A549 (cell line): ENCODE data around the gene TMOD1. TPM values are rescaled to one million over a fixed set of nuclear protein-coding genes. Genes with fewer than 3 reads are reported as not detected.
"Not testable (repeated sequence)": the region's sequence is repeated elsewhere in the genome, so short reads cannot be mapped to it uniquely, and the experiment has no call there.

Experiments used
- ATAC-seq, 2 experiments: fragments of 200-7000 bp in 1 of 2; fragments of >200 bp in 1 of 2; cut with Nextera tagmentation in 1 of 2; cut with Tn5 transposase in 1 of 2; 3 replicates each; pipeline versions ENCODE4 v1.8.0 to v1.9.1; 2018 to 2020; ENCODE audit warnings: mild to moderate bottlenecking in 1 of 2, moderate library complexity in 1 of 2
- CTCF ChIA-PET: fragments of 300-600 bp; sonication (Branson Sonifier 250); formaldehyde crosslinking; extraction: SDS; loops from one replicate; lab custom pipeline; 2021; ENCODE audit warnings: antibody characterized with exemption, inconsistent platforms; lab: Yijun Ruan, JAX
- POLR2A ChIA-PET: fragments of 350-600 bp; formaldehyde crosslinking; extraction: SDS; loops from one replicate; lab custom pipeline; 2021; ENCODE audit warnings: antibody characterized with exemption, inconsistent platforms; lab: Yijun Ruan, JAX
- DNase-seq, 2 experiments: peaks; one replicate each; pipeline versions ENCODE4 v3.0.0 to v3.0.0-alpha.2; 2011 to 2016; ENCODE audit warnings: low read depth in 1 of 2, low spot score in 1 of 2
- FAIRE-seq: peaks from 2 replicates; lab custom pipeline; 2011; peaks lifted over from hg19 to GRCh38; lab: Jason Lieb, UNC
- H3K27ac ChIP-seq, 2 experiments: fragments of >200 bp; sonication (Bioruptor Twin); formaldehyde crosslinking; 3 replicates each; pipeline ENCODE4 v1.5.1; 2016 to 2017
- H3K4me1 ChIP-seq: fragments of >200 bp; sonication (Bioruptor Twin); formaldehyde crosslinking; 3 replicates; pipeline ENCODE4 v1.6.1; 2016
- H3K4me2 ChIP-seq: fragments of >200 bp; sonication (Bioruptor Twin); formaldehyde crosslinking; 3 replicates; pipeline ENCODE4 v1.6.1; 2016
- H3K4me3 ChIP-seq: fragments of >200 bp; sonication (Bioruptor Twin); formaldehyde crosslinking; 3 replicates; pipeline ENCODE4 v1.5.1; 2016
- H3K9me3 ChIP-seq: fragments of >200 bp; sonication (Bioruptor Twin); formaldehyde crosslinking; 3 replicates; pipeline ENCODE4 v1.6.1; 2016
- CBX8 ChIP-seq: fragments of 200-600 bp; sonication (generic); IDR thresholded peaks from 2 replicates; pipeline ENCODE4 v1.6.1; 2016
- CEBPB ChIP-seq, 2 experiments: fragments of >200 bp in 1 of 2; sonication (Bioruptor Twin) in 1 of 2; formaldehyde crosslinking in 1 of 2; IDR thresholded peaks; 2 replicates each; pipeline ENCODE4 v1.6.1; 2012 to 2016
- CHD4 ChIP-seq: fragments of 200-600 bp; sonication (generic); IDR thresholded peaks from 2 replicates; pipeline ENCODE4 v1.6.1; 2016; ENCODE audit warnings: antibody characterized with exemption, mild to moderate bottlenecking, borderline replicate concordance
- EHF ChIP-seq: fragments of 250-450 bp; sonication (Bioruptor Pico); IDR thresholded peaks from 2 replicates; pipeline ENCODE4 v1.5.0; 2020; ENCODE audit warnings: mild to moderate bottlenecking
- EP300 ChIP-seq, 2 experiments: fragments of >200 bp; sonication (Bioruptor Twin); formaldehyde crosslinking; IDR thresholded peaks; 2 replicates in 1 of 2; 3 replicates in 1 of 2; pipeline ENCODE4 v1.6.1; 2016 to 2017
- FOSL2 ChIP-seq, 2 experiments: fragments of 450-650 bp in 1 of 2; fragments of >200 bp in 1 of 2; sonication (Bioruptor Twin) in 1 of 2; formaldehyde crosslinking; IDR thresholded peaks; 2 replicates each; pipeline versions ENCODE4 v1.5.0 to v1.6.1; 2016 to 2020; ENCODE audit warnings: mild to moderate bottlenecking in 1 of 2, moderate library complexity in 1 of 2
- HES2 ChIP-seq: fragments of >200 bp; sonication (Bioruptor Twin); formaldehyde crosslinking; IDR thresholded peaks from 2 replicates; pipeline ENCODE4 v1.6.1; 2016
- HOXB13 ChIP-seq: fragments of 250-450 bp; sonication (Bioruptor Pico); IDR thresholded peaks from 2 replicates; pipeline ENCODE4 v1.5.0; 2020; ENCODE audit warnings: low read depth, mild to moderate bottlenecking, moderate library complexity
- KDM5A ChIP-seq: fragments of 200-600 bp; sonication (generic); IDR thresholded peaks from 2 replicates; pipeline ENCODE4 v1.6.1; 2016; ENCODE audit warnings: antibody characterized with exemption, mild to moderate bottlenecking
- MAFK ChIP-seq: fragments of 450-650 bp; IDR thresholded peaks from 2 replicates; pipeline ENCODE4 v1.6.1; 2014; ENCODE audit not compliant: partially characterized antibody
- MYC ChIP-seq: IDR thresholded peaks from 2 replicates; pipeline ENCODE4 v1.6.1; 2012; ENCODE audit warnings: mild to moderate bottlenecking, inconsistent platforms, low read length, improper control_type of control experiment, borderline replicate concordance
- RARB ChIP-seq: fragments of 250-450 bp; sonication (Bioruptor Pico); IDR thresholded peaks from 2 replicates; pipeline ENCODE4 v1.8.0; 2021; ENCODE audit warnings: mild to moderate bottlenecking, moderate library complexity
- RNF2 ChIP-seq: fragments of 200-600 bp; sonication (generic); IDR thresholded peaks from 2 replicates; pipeline ENCODE4 v1.6.1; 2016; ENCODE audit warnings: low read depth, mild to moderate bottlenecking, antibody characterized with exemption, moderate library complexity, borderline replicate concordance
- TFCP2L1 ChIP-seq: fragments of 250-450 bp; sonication (Bioruptor Pico); IDR thresholded peaks from 2 replicates; pipeline ENCODE4 v1.5.0; 2021; ENCODE audit warnings: mild to moderate bottlenecking
- TP53 ChIP-seq: fragments of 250-450 bp; sonication (Bioruptor Pico); IDR thresholded peaks from 2 replicates; pipeline ENCODE4 v1.5.0; 2021; ENCODE audit warnings: mild to moderate bottlenecking, moderate library complexity
- ZC3H11A ChIP-seq: fragments of 450-650 bp; IDR thresholded peaks from 2 replicates; pipeline ENCODE4 v1.6.1; 2014; ENCODE audit warnings: antibody characterized with exemption, mild to moderate bottlenecking
- ZFP36 ChIP-seq: fragments of 450-650 bp; IDR thresholded peaks from 2 replicates; pipeline ENCODE4 v1.6.1; 2014; ENCODE audit warnings: borderline replicate concordance; ENCODE audit not compliant: partially characterized antibody
- ZNF302 ChIP-seq: fragments of 250-450 bp; sonication (Bioruptor Pico); IDR thresholded peaks from 2 replicates; pipeline ENCODE4 v1.9.0; 2021; ENCODE audit warnings: inconsistent platforms, mild to moderate bottlenecking, moderate library complexity
- ZSCAN20 ChIP-seq: fragments of 250-450 bp; sonication (Bioruptor Pico); IDR thresholded peaks from 2 replicates; pipeline ENCODE4 v1.8.0; 2022; ENCODE audit warnings: mild to moderate bottlenecking, moderate library complexity
- WGBS: methylation state at CpG from one replicate; pipeline ENCODE4 v1.1.6; 2017; ENCODE audit errors: missing lambda C conversion rate; 5-methylcytosine and 5-hydroxymethylcytosine counted together
- polyA plus RNA-seq, 4 experiments: library from polyadenylated mRNA; depleted of rRNA in 3 of 4; stranded (reverse); fragments of >200 nt; fragmentation: RNase III in 1 of 4; extraction: RNeasy Plus Mini Kit Qiagen cat#74134 plus additional on column Dnase treatment in 1 of 4; gene quantifications; 2 replicates in 3 of 4; 3 replicates in 1 of 4; pipeline ENCODE4 v1.2.3, GENCODE V29; 2011 to 2017
- TF ChIP-seq, protein P1 (sequence below): fragments of 200-600 bp; sonication (generic); IDR thresholded peaks from 2 replicates; pipeline ENCODE4 v1.6.1; 2016; ENCODE audit warnings: antibody characterized with exemption, mild to moderate bottlenecking, moderate library complexity
- TF ChIP-seq, protein P2 (sequence below): fragments of 450-650 bp; IDR thresholded peaks from 2 replicates; pipeline ENCODE4 v1.6.1; 2014; ENCODE audit warnings: antibody characterized with exemption

Gene TMOD1
- polyA plus RNA-seq, 2 of the 4 experiments (the other 2 are of a cell fraction) = 0.28 to 0.80 TPM

- no peaks in the 10 kb centered on the region for H3K9me3 ChIP-seq
- H3K4me3 ChIP-seq = no peak overlapping the region
- FAIRE-seq = no peak
- no peaks in the 10 kb centered on the region for H3K4me1 ChIP-seq
- 74% methylated on average over 6 of the region's 6 CpGs for WGBS
- CTCF ChIA-PET = interaction anchor here (1.2 to 3.5 kb wide), 5 partner anchors 25 to 100 kb away, joined by 3 to 15 read pairs (median 4); no protein-coding TSS in a partner anchor
- TF ChIP-seq ZFP36 (no peak), HOXB13 (CRISPR knock-in tag) (no peak), RARB (no peak), RNF2 (no peak), TFCP2L1 (no peak), MYC (no peak), HES2 (no peak), TP53 (CRISPR knock-in tag) (no peak), FOSL2 (IDR thresholded peaks at IDR 0.05) (no peak), FOSL2 (CRISPR knock-in tag; IDR thresholded peaks at IDR 0.05) (no peak), KDM5A (no peak), EHF (CRISPR knock-in tag) (no peak), MAFK (no peak), EP300 (IDR thresholded peaks at IDR 0.05) (no peak), CBX8 (no peak), ZNF302 (no peak), ZC3H11A (no peak), CHD4 (no peak)
- TF ChIP-seq, protein P1, sequence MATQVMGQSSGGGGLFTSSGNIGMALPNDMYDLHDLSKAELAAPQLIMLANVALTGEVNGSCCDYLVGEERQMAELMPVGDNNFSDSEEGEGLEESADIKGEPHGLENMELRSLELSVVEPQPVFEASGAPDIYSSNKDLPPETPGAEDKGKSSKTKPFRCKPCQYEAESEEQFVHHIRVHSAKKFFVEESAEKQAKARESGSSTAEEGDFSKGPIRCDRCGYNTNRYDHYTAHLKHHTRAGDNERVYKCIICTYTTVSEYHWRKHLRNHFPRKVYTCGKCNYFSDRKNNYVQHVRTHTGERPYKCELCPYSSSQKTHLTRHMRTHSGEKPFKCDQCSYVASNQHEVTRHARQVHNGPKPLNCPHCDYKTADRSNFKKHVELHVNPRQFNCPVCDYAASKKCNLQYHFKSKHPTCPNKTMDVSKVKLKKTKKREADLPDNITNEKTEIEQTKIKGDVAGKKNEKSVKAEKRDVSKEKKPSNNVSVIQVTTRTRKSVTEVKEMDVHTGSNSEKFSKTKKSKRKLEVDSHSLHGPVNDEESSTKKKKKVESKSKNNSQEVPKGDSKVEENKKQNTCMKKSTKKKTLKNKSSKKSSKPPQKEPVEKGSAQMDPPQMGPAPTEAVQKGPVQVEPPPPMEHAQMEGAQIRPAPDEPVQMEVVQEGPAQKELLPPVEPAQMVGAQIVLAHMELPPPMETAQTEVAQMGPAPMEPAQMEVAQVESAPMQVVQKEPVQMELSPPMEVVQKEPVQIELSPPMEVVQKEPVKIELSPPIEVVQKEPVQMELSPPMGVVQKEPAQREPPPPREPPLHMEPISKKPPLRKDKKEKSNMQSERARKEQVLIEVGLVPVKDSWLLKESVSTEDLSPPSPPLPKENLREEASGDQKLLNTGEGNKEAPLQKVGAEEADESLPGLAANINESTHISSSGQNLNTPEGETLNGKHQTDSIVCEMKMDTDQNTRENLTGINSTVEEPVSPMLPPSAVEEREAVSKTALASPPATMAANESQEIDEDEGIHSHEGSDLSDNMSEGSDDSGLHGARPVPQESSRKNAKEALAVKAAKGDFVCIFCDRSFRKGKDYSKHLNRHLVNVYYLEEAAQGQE = no peak
- TF ChIP-seq, all 56 proteins: peak for 0
- no peak overlapping the region for H3K27ac ChIP-seq
- DNase-seq (no peak), ATAC-seq (no peak)
- H3K4me2 ChIP-seq = no peak overlapping the region
- POLR2A ChIA-PET = no interaction called here
Measured at GRCh38 chr9:97572892-97573365, 71.5 kb downstream of the TMOD1 start.

DNA sequence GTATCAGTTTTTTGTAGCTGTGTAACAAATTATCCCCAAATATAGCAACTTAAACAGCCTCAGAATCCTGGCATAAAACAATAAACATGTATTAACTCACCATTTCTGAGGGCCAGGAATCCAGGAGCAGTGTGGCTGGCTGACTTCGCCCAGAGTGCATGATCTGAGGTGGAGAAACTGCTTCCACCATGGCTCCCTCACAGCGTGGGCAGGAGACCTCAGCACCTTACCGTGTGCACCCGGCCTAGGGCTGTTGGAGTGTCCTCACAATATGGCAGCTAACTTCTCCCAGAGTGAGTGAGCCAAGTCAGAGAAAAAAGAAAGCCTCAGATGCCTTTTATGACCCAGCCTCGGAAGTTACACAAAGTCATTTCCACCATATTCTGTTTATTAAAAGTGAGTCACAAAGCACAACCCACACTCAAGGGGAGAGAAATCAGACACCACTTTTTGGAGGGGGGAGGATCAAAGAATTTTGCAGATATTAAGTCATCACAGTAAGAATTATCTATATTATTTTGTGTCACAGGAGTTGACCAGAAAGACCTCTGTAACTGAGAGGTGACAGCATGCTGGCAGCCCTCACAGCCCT lies 72.1 kb downstream of the TMOD1 start:
- DNase-seq (no peak), ATAC-seq (no peak), FAIRE-seq (no peak)
- no peak for TF ChIP-seq TP53 (CRISPR knock-in tag)
- TF ChIP-seq RARB = no peak
- TF ChIP-seq, protein P2, sequence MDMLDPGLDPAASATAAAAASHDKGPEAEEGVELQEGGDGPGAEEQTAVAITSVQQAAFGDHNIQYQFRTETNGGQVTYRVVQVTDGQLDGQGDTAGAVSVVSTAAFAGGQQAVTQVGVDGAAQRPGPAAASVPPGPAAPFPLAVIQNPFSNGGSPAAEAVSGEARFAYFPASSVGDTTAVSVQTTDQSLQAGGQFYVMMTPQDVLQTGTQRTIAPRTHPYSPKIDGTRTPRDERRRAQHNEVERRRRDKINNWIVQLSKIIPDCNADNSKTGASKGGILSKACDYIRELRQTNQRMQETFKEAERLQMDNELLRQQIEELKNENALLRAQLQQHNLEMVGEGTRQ = no peak
- no peak for TF ChIP-seq CEBPB (IDR thresholded peaks at IDR 0.05)
- TF ChIP-seq HOXB13 (CRISPR knock-in tag) = no peak
- no peak for TF ChIP-seq EHF (CRISPR knock-in tag)
- no peak for TF ChIP-seq ZSCAN20 (CRISPR knock-in tag)
- no peak for TF ChIP-seq EP300 (IDR thresholded peaks at IDR 0.05)
- 45% methylated on average over 5 of the region's 5 CpGs for WGBS
- Histone ChIP-seq H3K9me3 (no peaks in the 10 kb centered on the region), H3K4me1 (no peaks in the 10 kb centered on the region), H3K27ac (no peak overlapping the region), H3K4me3 (no peak overlapping the region), H3K4me2 (no peak overlapping the region)
- ChIA-PET POLR2A (no interaction called here), CTCF (interaction anchor here (1.0 to 3.5 kb wide), 4 partner anchors 25 to 105 kb away, joined by 3 to 15 read pairs (median 4); no protein-coding TSS in a partner anchor)

DNA sequence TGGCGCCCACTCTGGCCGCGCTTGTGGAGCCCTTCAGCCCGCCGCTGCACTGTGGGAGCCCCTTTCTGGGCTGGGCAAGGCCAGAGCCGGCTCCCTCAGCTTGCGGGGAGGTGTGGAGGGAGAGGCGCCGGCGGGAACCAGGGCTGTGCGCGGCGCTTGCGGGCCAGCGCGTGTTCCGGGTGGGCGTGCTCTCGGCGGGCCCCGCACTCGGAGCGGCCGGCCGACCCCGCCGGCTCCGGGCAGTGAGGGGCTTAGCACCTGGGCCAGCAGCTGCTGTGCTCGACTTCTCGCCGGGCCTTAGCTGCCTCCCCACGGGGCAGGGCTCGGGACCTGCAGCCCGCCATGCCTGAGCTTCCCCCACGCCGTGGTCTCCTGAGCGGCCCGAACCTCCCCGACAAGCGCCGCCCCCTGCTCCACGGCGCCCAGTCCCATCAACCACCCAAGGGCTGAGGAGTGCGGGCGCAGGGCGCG lies 72.7 kb downstream of the TMOD1 start:
- FAIRE-seq, POLR2A ChIA-PET, H3K4me3 ChIP-seq, DNase-seq, ATAC-seq, H3K4me1 ChIP-seq, H3K4me2 ChIP-seq, H3K27ac ChIP-seq, H3K9me3 ChIP-seq: not testable (repeated sequence)
- CTCF ChIA-PET = interaction anchor here (1.0 to 3.5 kb wide), 3 partner anchors 24 to 105 kb away, joined by 3 to 15 read pairs (median 3); no protein-coding TSS in a partner anchor
- WGBS = 93% methylated on average over 16 of the region's 47 CpGs

GRCh38 chr9:97574921-97575672 lies 73.6 kb downstream of the TMOD1 start:
- DNase-seq, H3K9me3 ChIP-seq, FAIRE-seq, POLR2A ChIA-PET, H3K27ac ChIP-seq, H3K4me2 ChIP-seq, ATAC-seq, H3K4me3 ChIP-seq, H3K4me1 ChIP-seq: not testable (repeated sequence)
- WGBS = 81% methylated on average over 21 of the region's 21 CpGs
- CTCF ChIA-PET = interaction anchor here (0.9 to 3.5 kb wide), 4 partner anchors 19 to 106 kb away, joined by 3 to 15 read pairs (median 3); no protein-coding TSS in a partner anchor
